HEK293 (cell line): ENCODE measurements around the gene NRL.

Experiments used
- CTCF ChIA-PET: fragments of 350-600 bp; formaldehyde crosslinking; extraction: SDS; loops from one replicate; lab custom pipeline; 2021; ENCODE audit warnings: antibody characterized with exemption; lab: Yijun Ruan, JAX
- POLR2A ChIA-PET: fragments of 300-600 bp; formaldehyde crosslinking; extraction: SDS; loops from one replicate; lab custom pipeline; 2020; ENCODE audit warnings: antibody characterized with exemption, inconsistent platforms; lab: Yijun Ruan, JAX
- H3K27ac ChIP-seq: fragments of 200-500 bp; sonication (Bioruptor generic); 2 replicates; pipeline ENCODE4 v1.5.1; 2014; ENCODE audit warnings: low read depth, low read length, control low read depth, inconsistent platforms; ENCODE audit errors: extremely low read depth
- H3K36me3 ChIP-seq, 2 experiments: fragments of 200-500 bp in 1 of 2; sonication (Bioruptor generic) in 1 of 2; 1 replicate in 1 of 2; 2 replicates in 1 of 2; pipeline ENCODE4 v1.5.1; 2014 to 2017; ENCODE audit warnings: inconsistent platforms in 2 of 2, low read length in 2 of 2; ENCODE audit not compliant: control insufficient read depth in 2 of 2, insufficient read depth in 1 of 2
- H3K4me1 ChIP-seq: fragments of 200-500 bp; sonication (Bioruptor generic); 2 replicates; pipeline ENCODE4 v1.5.1; 2014; ENCODE audit warnings: mild to moderate bottlenecking, low read length, inconsistent platforms; ENCODE audit not compliant: control insufficient read depth, insufficient read depth
- H3K4me3 ChIP-seq: 2 replicates; pipeline ENCODE4 v1.5.1; 2011; ENCODE audit warnings: low read depth, mild to moderate bottlenecking, control low read depth, low read length, moderate library complexity
- H3K9me3 ChIP-seq: fragments of 200-500 bp; sonication (Bioruptor generic); 2 replicates; pipeline ENCODE4 v1.5.1; 2014; ENCODE audit warnings: low read depth, low read length, inconsistent platforms; ENCODE audit not compliant: control insufficient read depth, insufficient read depth
- BCL11A ChIP-seq: fragments of 450-650 bp; formaldehyde crosslinking; IDR thresholded peaks from 2 replicates; pipeline ENCODE4 v1.5.1; 2016; ENCODE audit warnings: low read depth, missing biosample characterization, missing genetic modification characterization
- GLIS1 ChIP-seq: fragments of 450-650 bp; formaldehyde crosslinking; IDR thresholded peaks from 2 replicates; pipeline ENCODE4 v1.5.1; 2016; ENCODE audit warnings: missing biosample characterization, missing genetic modification characterization
- KLF10 ChIP-seq: fragments of 450-650 bp; IDR thresholded peaks from 2 replicates; pipeline ENCODE4 v1.5.1; 2018; ENCODE audit warnings: missing biosample characterization, mild to moderate bottlenecking, missing genetic modification characterization
- SP3 ChIP-seq: fragments of 450-650 bp; formaldehyde crosslinking; IDR thresholded peaks from 2 replicates; pipeline ENCODE4 v1.5.1; 2016; ENCODE audit warnings: missing biosample characterization, missing genetic modification characterization
- WT1 ChIP-seq: fragments of 450-650 bp; formaldehyde crosslinking; IDR thresholded peaks from 2 replicates; pipeline ENCODE4 v1.5.1; 2016; ENCODE audit warnings: missing biosample characterization, missing genetic modification characterization
- ZFP41 ChIP-seq: fragments of 450-650 bp; formaldehyde crosslinking; IDR thresholded peaks from 2 replicates; pipeline ENCODE4 v1.5.1; 2016; ENCODE audit warnings: missing biosample characterization, missing genetic modification characterization, borderline replicate concordance
- ZNF2 ChIP-seq: fragments of 450-650 bp; formaldehyde crosslinking; IDR thresholded peaks from 2 replicates; pipeline ENCODE4 v1.5.1; 2016; ENCODE audit warnings: missing biosample characterization, missing genetic modification characterization
- ZNF24 ChIP-seq: fragments of 450-650 bp; formaldehyde crosslinking; IDR thresholded peaks from 2 replicates; pipeline ENCODE4 v1.5.1; 2016; ENCODE audit warnings: missing biosample characterization, missing genetic modification characterization
- ZNF473 ChIP-seq: fragments of 450-650 bp; formaldehyde crosslinking; IDR thresholded peaks from 2 replicates; pipeline ENCODE4 v1.5.1; 2017; ENCODE audit warnings: missing biosample characterization, missing genetic modification characterization
- ZNF664 ChIP-seq: fragments of 450-650 bp; formaldehyde crosslinking; IDR thresholded peaks from 2 replicates; pipeline ENCODE4 v1.5.1; 2016; ENCODE audit warnings: missing biosample characterization, missing genetic modification characterization
- ZNF837 ChIP-seq: fragments of 450-650 bp; formaldehyde crosslinking; IDR thresholded peaks from 2 replicates; pipeline ENCODE4 v1.5.1; 2016; ENCODE audit warnings: missing biosample characterization, missing genetic modification characterization
- ZSCAN23 ChIP-seq: fragments of 450-650 bp; formaldehyde crosslinking; IDR thresholded peaks from 2 replicates; pipeline ENCODE4 v1.5.1; 2016; ENCODE audit warnings: missing biosample characterization, missing genetic modification characterization
- TF ChIP-seq, protein P1 (sequence below): fragments of 450-650 bp; formaldehyde crosslinking; IDR thresholded peaks from 2 replicates; pipeline ENCODE4 v1.5.1; 2016; ENCODE audit warnings: missing biosample characterization, missing genetic modification characterization
- TF ChIP-seq, protein P2 (sequence below): fragments of 450-650 bp; IDR thresholded peaks from 2 replicates; pipeline ENCODE4 v1.5.1; 2018; ENCODE audit warnings: missing biosample characterization, mild to moderate bottlenecking, missing genetic modification characterization
- TF ChIP-seq, protein P3 (sequence below): fragments of 450-650 bp; formaldehyde crosslinking; IDR thresholded peaks from 2 replicates; pipeline ENCODE4 v1.5.1; 2016; ENCODE audit warnings: missing biosample characterization, missing genetic modification characterization
- TF ChIP-seq, protein P4 (sequence below): sonication (generic); formaldehyde crosslinking; IDR thresholded peaks from 2 replicates; pipeline ENCODE4 v1.8.1; 2022; ENCODE audit warnings: mild to moderate bottlenecking, moderate library complexity, missing genetic modification reagents
- TF ChIP-seq, protein P5 (sequence below): fragments of 450-650 bp; formaldehyde crosslinking; IDR thresholded peaks from 2 replicates; pipeline ENCODE4 v1.5.1; 2016; ENCODE audit warnings: missing biosample characterization, missing genetic modification characterization

The NRL gene

DNA sequence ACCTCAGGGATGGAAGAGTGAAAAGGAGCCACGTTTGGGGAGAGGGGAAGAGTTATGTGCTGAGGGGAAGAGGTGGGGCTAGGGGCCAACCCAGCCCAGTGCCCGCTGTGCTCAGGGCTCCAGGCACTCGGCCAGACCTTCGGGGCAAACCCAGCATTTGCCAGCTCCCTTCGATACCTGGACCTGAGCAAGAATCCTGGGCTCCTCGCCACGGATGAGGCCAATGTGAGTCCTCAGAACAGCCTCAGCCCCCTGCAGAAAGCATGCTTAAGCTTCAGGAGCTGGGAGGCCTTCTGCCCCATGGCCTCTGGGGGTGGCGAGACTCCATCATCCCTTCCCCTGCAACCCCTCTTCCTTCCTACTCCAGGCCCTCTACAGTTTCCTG is 58.0 kb downstream of the NRL start:
- H3K27ac ChIP-seq = no peak overlapping the region
- POLR2A ChIA-PET = interaction anchor here (2.0 to 2.3 kb wide), 4 partner anchors 33 to 104 kb away, joined by 9 to 22 read pairs (median 17); partner anchors contain the start of genes IRF9 and PCK2
- H3K36me3 ChIP-seq = no peaks in the 10 kb centered on the region
- no peaks in the 10 kb centered on the region for H3K4me1 ChIP-seq
- TF ChIP-seq KLF10 (no peak), WT1 (no peak), ZFP41 (tag by site-specific recombination) (no peak), ZNF473 (tag by site-specific recombination) (no peak), GLIS1 (no peak), BCL11A (tag by site-specific recombination) (no peak), ZNF2 (tag by site-specific recombination) (no peak), ZNF837 (tag by site-specific recombination) (no peak), ZSCAN23 (tag by site-specific recombination) (no peak), ZNF24 (tag by site-specific recombination) (no peak), SP3 (no peak), ZNF664 (tag by site-specific recombination) (no peak)
- TF ChIP-seq, protein P1, sequence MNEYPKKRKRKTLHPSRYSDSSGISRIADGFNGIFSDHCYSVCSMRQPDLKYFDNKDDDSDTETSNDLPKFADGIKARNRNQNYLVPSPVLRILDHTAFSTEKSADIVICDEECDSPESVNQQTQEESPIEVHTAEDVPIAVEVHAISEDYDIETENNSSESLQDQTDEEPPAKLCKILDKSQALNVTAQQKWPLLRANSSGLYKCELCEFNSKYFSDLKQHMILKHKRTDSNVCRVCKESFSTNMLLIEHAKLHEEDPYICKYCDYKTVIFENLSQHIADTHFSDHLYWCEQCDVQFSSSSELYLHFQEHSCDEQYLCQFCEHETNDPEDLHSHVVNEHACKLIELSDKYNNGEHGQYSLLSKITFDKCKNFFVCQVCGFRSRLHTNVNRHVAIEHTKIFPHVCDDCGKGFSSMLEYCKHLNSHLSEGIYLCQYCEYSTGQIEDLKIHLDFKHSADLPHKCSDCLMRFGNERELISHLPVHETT = no peak
- TF ChIP-seq, protein P2, sequence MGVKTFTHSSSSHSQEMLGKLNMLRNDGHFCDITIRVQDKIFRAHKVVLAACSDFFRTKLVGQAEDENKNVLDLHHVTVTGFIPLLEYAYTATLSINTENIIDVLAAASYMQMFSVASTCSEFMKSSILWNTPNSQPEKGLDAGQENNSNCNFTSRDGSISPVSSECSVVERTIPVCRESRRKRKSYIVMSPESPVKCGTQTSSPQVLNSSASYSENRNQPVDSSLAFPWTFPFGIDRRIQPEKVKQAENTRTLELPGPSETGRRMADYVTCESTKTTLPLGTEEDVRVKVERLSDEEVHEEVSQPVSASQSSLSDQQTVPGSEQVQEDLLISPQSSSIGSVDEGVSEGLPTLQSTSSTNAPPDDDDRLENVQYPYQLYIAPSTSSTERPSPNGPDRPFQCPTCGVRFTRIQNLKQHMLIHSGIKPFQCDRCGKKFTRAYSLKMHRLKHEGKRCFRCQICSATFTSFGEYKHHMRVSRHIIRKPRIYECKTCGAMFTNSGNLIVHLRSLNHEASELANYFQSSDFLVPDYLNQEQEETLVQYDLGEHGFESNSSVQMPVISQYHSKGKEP = no peak
- TF ChIP-seq, protein P3, sequence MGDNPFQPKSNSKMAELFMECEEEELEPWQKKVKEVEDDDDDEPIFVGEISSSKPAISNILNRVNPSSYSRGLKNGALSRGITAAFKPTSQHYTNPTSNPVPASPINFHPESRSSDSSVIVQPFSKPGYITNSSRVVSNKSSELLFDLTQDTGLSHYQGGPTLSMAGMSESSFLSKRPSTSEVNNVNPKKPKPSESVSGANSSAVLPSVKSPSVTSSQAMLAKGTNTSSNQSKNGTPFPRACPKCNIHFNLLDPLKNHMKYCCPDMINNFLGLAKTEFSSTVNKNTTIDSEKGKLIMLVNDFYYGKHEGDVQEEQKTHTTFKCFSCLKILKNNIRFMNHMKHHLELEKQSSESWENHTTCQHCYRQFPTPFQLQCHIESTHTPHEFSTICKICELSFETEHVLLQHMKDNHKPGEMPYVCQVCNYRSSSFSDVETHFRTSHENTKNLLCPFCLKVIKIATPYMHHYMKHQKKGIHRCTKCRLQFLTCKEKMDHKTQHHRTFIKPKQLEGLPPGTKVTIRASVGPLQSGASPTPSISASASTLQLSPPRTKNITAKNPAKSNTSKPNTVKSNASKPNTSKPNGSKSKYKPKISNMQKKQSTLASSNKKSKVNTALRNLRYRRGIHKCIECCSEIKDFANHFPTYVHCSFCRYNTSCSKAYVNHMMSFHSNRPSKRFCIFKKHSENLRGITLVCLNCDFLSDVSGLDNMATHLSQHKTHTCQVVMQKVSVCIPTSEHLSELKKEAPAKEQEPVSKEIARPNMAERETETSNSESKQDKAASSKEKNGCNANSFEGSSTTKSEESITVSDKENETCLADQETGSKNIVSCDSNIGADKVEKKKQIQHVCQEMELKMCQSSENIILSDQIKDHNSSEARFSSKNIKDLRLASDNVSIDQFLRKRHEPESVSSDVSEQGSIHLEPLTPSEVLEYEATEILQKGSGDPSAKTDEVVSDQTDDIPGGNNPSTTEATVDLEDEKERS (tag by site-specific recombination) = no peak
- TF ChIP-seq, protein P4, sequence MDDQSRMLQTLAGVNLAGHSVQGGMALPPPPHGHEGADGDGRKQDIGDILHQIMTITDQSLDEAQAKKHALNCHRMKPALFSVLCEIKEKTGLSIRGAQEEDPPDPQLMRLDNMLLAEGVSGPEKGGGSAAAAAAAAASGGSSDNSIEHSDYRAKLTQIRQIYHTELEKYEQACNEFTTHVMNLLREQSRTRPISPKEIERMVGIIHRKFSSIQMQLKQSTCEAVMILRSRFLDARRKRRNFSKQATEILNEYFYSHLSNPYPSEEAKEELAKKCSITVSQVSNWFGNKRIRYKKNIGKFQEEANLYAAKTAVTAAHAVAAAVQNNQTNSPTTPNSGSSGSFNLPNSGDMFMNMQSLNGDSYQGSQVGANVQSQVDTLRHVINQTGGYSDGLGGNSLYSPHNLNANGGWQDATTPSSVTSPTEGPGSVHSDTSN = no peak
- TF ChIP-seq, protein P5, sequence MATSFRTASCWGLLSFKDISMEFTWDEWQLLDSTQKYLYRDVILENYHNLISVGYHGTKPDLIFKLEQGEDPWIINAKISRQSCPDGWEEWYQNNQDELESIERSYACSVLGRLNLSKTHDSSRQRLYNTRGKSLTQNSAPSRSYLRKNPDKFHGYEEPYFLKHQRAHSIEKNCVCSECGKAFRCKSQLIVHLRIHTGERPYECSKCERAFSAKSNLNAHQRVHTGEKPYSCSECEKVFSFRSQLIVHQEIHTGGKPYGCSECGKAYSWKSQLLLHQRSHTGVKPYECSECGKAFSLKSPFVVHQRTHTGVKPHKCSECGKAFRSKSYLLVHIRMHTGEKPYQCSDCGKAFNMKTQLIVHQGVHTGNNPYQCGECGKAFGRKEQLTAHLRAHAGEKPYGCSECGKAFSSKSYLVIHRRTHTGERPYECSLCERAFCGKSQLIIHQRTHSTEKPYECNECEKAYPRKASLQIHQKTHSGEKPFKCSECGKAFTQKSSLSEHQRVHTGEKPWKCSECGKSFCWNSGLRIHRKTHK (tag by site-specific recombination) = no peak
- TF ChIP-seq, all 188 proteins: peak for 0
- Histone ChIP-seq H3K9me3 (no peaks in the 10 kb centered on the region), H3K4me3 (no peak overlapping the region)
- CTCF ChIA-PET = interaction anchor here (0.6 to 8.9 kb wide), 12 partner anchors 13 to 251 kb away, joined by 3 to 247 read pairs (median 12); partner anchors contain the start of genes CIDEB, CPNE6, DCAF11 and IRF9
